Measurements from ENCODE around the gene DCST2.

Gene DCST2

DNA sequence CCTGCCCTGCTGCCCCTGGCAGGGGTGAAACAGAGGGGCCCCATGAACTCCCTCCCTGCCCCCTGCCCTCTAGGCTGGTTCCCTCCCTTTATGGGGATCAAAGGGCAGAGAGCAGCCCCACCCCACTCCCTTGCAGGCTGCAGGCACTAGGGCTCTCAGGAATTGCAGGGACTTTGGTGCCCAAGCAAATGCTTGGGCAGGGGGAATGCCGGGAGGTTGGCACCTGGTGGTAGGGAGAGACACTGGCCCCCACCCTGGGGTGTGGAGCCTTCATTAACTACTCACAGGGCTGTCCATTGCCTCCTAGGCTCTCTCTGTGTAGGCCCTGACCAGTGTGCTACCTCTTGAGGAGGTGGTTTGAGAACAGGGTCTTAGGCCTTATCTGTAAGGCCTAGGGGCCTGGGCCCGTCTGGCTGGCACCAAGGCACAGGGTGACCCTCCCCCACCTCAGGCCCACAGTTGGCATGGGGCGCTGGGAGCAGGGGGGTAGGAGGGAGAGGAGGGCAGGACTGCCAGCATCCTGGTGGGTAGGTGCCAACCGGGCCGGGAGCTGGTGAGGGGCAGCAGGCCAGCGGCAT is 26.2 kb downstream of the DCST2 start:
- H3K27ac ChIP-seq (ENCODE audit: low read length), result peak overlapping the region; percentile 92
- TF ChIP-seq, protein P1, sequence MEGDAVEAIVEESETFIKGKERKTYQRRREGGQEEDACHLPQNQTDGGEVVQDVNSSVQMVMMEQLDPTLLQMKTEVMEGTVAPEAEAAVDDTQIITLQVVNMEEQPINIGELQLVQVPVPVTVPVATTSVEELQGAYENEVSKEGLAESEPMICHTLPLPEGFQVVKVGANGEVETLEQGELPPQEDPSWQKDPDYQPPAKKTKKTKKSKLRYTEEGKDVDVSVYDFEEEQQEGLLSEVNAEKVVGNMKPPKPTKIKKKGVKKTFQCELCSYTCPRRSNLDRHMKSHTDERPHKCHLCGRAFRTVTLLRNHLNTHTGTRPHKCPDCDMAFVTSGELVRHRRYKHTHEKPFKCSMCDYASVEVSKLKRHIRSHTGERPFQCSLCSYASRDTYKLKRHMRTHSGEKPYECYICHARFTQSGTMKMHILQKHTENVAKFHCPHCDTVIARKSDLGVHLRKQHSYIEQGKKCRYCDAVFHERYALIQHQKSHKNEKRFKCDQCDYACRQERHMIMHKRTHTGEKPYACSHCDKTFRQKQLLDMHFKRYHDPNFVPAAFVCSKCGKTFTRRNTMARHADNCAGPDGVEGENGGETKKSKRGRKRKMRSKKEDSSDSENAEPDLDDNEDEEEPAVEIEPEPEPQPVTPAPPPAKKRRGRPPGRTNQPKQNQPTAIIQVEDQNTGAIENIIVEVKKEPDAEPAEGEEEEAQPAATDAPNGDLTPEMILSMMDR (IDR thresholded peaks at IDR 0.05; ENCODE audit: low read depth, low read length), result no peak
- no peak for TF ChIP-seq EZH2phosphoT487 (IDR thresholded peaks at IDR 0.05; ENCODE audit: low read depth)
- H3K79me2 ChIP-seq (ENCODE audit: low read length), result peaks cover 59% of the 10 kb centered on the region
- H3K9me3 ChIP-seq (ENCODE audit: insufficient read depth, low read length), result no peaks in the 10 kb centered on the region
- no peaks in the 10 kb centered on the region for H3K27me3 ChIP-seq (ENCODE audit: low read depth, low read length)
- peak overlapping the region; percentile 97 for H3K4me2 ChIP-seq (ENCODE audit: low read length)
- H2AFZ ChIP-seq (ENCODE audit: low read depth, low read length), result no peak overlapping the region
- peaks cover 11% of the 10 kb centered on the region for H3K36me3 ChIP-seq (replicated peaks; ENCODE audit: low read depth, low read length)
- H4K20me1 ChIP-seq (ENCODE audit: insufficient read depth, low read length), result peaks cover 41% of the 10 kb centered on the region
- peak overlapping the region; percentile 16; the same call in 1 of the 2 replicates for H3K4me3 ChIP-seq (ENCODE audit: low read length)
- H3K9ac ChIP-seq (ENCODE audit: low read length), result peak overlapping the region; percentile 96; the same call in 1 of the 2 replicates
- H3K4me1 ChIP-seq (ENCODE audit: low read length), result peaks cover 57% of the 10 kb centered on the region

DNA sequence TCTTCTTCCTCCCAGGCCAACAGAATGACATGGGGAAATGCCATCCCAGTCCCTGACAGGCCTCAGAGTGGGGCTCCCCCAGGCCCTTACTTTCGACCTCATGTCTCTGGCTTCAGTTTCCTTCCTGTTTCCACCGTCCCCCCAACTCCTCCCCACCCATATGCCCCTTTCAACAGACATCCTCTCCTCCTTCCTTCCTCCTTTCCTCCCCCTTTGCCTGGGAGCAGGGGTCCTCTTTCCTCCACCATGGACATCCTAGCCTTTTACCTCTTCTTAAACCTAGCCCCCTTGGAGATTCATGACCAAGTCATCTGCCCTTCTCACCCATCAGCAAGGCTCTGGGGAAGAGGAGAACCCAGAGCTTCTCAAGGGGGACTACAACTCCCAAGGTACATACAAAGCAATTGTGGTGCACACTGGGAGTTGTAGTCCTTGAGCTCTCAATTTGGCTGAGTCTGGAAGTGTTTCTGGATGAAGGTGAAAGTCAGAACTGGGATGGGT is 26.9 kb downstream of the DCST2 start:
- Histone ChIP-seq H3K4me3 (ENCODE audit: low read length) (peak overlapping the region; percentile 93), H3K4me2 (ENCODE audit: low read length) (peak overlapping the region; percentile 97), H3K4me1 (ENCODE audit: low read length) (peaks cover 57% of the 10 kb centered on the region), H3K27ac (ENCODE audit: low read length) (peak overlapping the region; percentile 92), H3K27me3 (ENCODE audit: low read depth, low read length) (no peaks in the 10 kb centered on the region), H4K20me1 (ENCODE audit: insufficient read depth, low read length) (peaks cover 39% of the 10 kb centered on the region), H2AFZ (ENCODE audit: low read depth, low read length) (no peak overlapping the region), H3K79me2 (ENCODE audit: low read length) (peaks cover 59% of the 10 kb centered on the region), H3K36me3 (replicated peaks; ENCODE audit: low read depth, low read length) (peaks cover 10% of the 10 kb centered on the region), H3K9ac (ENCODE audit: low read length) (peak overlapping the region; percentile 96; the same call in 1 of the 2 replicates), H3K9me3 (ENCODE audit: insufficient read depth, low read length) (no peaks in the 10 kb centered on the region)
- TF ChIP-seq EZH2phosphoT487 (IDR thresholded peaks at IDR 0.05; ENCODE audit: low read depth), result no peak
- TF ChIP-seq, protein P1 (IDR thresholded peaks at IDR 0.05; ENCODE audit: low read depth, low read length), result no peak

DNA sequence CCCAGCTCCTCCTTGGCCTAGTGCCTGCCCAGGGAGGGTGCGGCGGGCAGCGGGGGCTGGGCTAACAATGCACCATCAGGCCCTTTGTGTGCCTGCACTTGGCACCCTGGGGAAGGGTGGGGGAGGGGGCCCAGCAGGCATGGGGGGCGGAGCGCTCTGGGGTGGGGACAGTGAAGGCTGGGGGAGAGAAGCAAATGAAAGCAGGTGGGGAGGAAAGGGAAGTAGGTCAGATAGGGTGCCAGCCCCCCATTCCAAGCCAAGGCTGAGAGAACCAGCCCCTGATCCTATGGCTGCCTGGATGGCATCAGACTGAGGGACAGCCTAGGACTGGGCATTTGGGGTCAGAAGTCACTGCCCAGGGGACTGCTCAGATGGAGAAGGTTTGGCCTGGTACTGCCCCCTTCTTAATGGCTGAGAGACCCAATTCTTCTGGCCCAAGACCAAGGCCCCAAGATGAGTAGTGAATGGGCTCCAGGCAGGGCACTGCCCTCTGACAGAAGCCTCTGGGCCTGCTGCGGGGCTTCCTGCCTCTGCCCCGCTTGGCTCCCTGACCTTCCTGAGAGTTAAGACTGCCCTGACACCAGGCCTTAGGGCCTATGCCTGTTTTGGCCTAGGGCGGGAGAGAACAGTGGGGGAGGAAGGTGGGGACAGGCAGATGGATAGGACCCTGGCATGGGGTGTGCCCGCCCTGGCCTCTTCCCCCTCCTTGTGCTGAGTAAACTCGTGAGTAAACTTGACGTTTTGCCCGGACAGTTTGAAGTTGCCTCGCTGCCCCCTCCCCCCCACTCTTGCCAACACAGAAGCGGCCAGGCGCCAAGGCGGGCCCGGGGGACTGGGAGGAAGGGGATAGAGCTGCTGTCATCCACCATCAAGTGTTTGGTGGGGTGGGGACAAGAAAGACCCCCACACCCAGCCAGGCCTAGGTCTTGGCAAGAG is 28.2 kb downstream of the DCST2 start:
- peaks cover 57% of the 10 kb centered on the region for H3K4me1 ChIP-seq (ENCODE audit: low read length)
- H3K27ac ChIP-seq (ENCODE audit: low read length), result peak overlapping the region; percentile 92
- H3K4me2 ChIP-seq (ENCODE audit: low read length), result peak overlapping the region; percentile 97
- peaks cover 28% of the 10 kb centered on the region for H4K20me1 ChIP-seq (ENCODE audit: insufficient read depth, low read length)
- peak overlapping the region; percentile 93 for H3K4me3 ChIP-seq (ENCODE audit: low read length)
- no peaks in the 10 kb centered on the region for H3K27me3 ChIP-seq (ENCODE audit: low read depth, low read length)
- peaks cover 10% of the 10 kb centered on the region for H3K36me3 ChIP-seq (replicated peaks; ENCODE audit: low read depth, low read length)
- no peaks in the 10 kb centered on the region for H3K9me3 ChIP-seq (ENCODE audit: insufficient read depth, low read length)
- peaks cover 59% of the 10 kb centered on the region for H3K79me2 ChIP-seq (ENCODE audit: low read length)
- no peak for TF ChIP-seq EZH2phosphoT487 (IDR thresholded peaks at IDR 0.05; ENCODE audit: low read depth)
- TF ChIP-seq, protein P1 (IDR thresholded peaks at IDR 0.05; ENCODE audit: low read depth, low read length), result no peak
- H3K9ac ChIP-seq (ENCODE audit: low read length), result peak overlapping the region; percentile 96
- H2AFZ ChIP-seq (ENCODE audit: low read depth, low read length), result no peak overlapping the region
